Common myeloid progenitor, CD34-positive (primary cell): ENCODE data around the gene LCE2B.

Experiments used
- CTCF ChIA-PET: fragments of 350-600 bp; sonication (Branson Sonifier 250); formaldehyde crosslinking; loops from one replicate; lab custom pipeline; 2021; ENCODE audit warnings: antibody characterized with exemption; lab: Charles Lee
- POLR2A ChIA-PET: fragments of 350-600 bp; sonication (Branson Sonifier 250); formaldehyde crosslinking; loops from one replicate; lab custom pipeline; 2021; ENCODE audit warnings: antibody characterized with exemption; lab: Charles Lee
- DNase-seq, 3 donors: peaks; one replicate each; pipeline versions ENCODE4 v3.0.0 to v3.0.0-alpha.2; 2013
- H3K27ac ChIP-seq, 2 experiments: 1 replicate in 1 of 2; 2 replicates in 1 of 2; pipeline ENCODE4 v1.7.0; 2013; ENCODE audit warnings: inconsistent platforms in 2 of 2, low read length in 2 of 2, mild to moderate bottlenecking in 2 of 2, low read depth in 1 of 2, moderate library complexity in 1 of 2; ENCODE audit not compliant: severe bottlenecking in 2 of 2, insufficient read depth in 1 of 2, poor library complexity in 1 of 2
- H3K27me3 ChIP-seq, 5 experiments: replicated peaks in 2 of 5; 1 replicate in 3 of 5; 2 replicates in 2 of 5; pipeline versions ENCODE4 v1.6.1 to v1.7.0; 2013; ENCODE audit warnings: low read length in 4 of 5, mild to moderate bottlenecking in 2 of 5, moderate library complexity in 2 of 5, inconsistent platforms in 1 of 5; ENCODE audit not compliant: insufficient read depth in 5 of 5, control insufficient read depth in 4 of 5
- H3K36me3 ChIP-seq, 4 experiments: 1 replicate in 2 of 4; 2 replicates in 2 of 4; pipeline versions ENCODE4 v1.6.1 to v1.7.0; 2013; ENCODE audit warnings: low read length in 3 of 4, control low read depth in 1 of 4, mild to moderate bottlenecking in 1 of 4; ENCODE audit not compliant: control insufficient read depth in 4 of 4, insufficient read depth in 4 of 4
- H3K4me1 ChIP-seq, 4 experiments: 1 replicate in 3 of 4; 2 replicates in 1 of 4; pipeline versions ENCODE4 v1.6.1 to v1.7.1; 2013; ENCODE audit warnings: low read length in 3 of 4, mild to moderate bottlenecking in 3 of 4, control low read depth in 1 of 4, inconsistent platforms in 1 of 4, moderate library complexity in 1 of 4; ENCODE audit not compliant: control insufficient read depth in 4 of 4, insufficient read depth in 4 of 4; ENCODE audit errors: control extremely low read depth in 1 of 4
- H3K4me3 ChIP-seq, 7 experiments: 1 replicate in 4 of 7; 2 replicates in 3 of 7; pipeline versions ENCODE4 v1.5.1 to v1.7.0; 2013; ENCODE audit warnings: mild to moderate bottlenecking in 7 of 7, low read length in 6 of 7, moderate library complexity in 6 of 7, inconsistent platforms in 2 of 7, low read depth in 2 of 7, control low read depth in 1 of 7; ENCODE audit not compliant: insufficient read depth in 4 of 7, control insufficient read depth in 1 of 7; ENCODE audit errors: extremely low read depth in 1 of 7
- H3K9me3 ChIP-seq, 5 experiments: 1 replicate in 4 of 5; 2 replicates in 1 of 5; pipeline versions ENCODE4 v1.6.1 to v1.7.1; 2013; ENCODE audit warnings: low read length in 4 of 5, mild to moderate bottlenecking in 2 of 5, inconsistent platforms in 1 of 5, low read depth in 1 of 5, moderate library complexity in 1 of 5; ENCODE audit not compliant: control insufficient read depth in 4 of 5, insufficient read depth in 2 of 5; ENCODE audit errors: control extremely low read depth in 1 of 5
- WGBS: methylation state at CpG from one replicate; pipeline ENCODE4 v1.1.5; 2013; ENCODE audit not compliant: insufficient coverage; 5-methylcytosine and 5-hydroxymethylcytosine counted together

The LCE2B gene

DNA sequence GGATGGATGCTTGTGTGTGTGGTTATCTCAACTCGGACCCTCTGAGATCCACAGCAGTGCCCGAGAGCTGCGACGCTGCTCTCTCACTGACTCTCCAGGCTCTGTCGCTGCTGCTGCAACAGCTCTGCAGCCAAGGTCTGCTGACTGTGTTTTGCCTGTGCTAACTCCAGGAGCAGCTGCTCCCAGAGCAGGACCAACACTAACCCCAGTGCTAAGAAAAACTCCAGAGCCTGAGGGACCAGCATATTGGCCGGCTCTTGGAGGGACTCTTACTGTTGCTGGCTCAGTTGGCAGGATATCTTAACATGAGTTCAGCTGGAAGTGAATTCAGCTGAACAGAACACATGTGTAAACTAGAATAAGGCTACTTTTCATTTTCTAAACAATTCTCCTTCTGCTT, 6.5 kb upstream of the LCE2B start:
- no peak for DNase-seq

DNA sequence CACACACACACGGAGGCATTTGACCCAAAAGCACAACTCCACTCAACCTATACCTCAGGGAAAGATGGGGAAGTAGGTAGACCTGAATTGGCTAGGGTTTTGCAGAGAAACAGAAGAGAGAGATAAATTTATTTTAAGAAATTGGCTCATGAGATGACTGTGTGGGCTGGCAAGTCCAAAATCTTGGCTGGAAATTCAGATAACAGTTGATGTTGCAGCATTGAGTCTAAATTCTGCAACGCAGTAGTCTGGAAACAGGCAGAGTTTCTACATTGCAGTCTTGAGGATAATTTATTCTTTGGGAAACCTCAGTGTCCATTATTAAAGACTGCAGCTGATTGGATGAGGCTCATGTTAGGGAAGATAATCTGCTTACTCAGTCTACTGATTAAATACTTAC, 4.3 kb upstream of the LCE2B start:
- ChIA-PET CTCF (no interaction called here), POLR2A (no interaction called here)
- WGBS = 75% methylated on average over 1 of the region's 2 CpGs

More for the DNA sequence above, 6.5 kb upstream of the LCE2B start:
- ChIA-PET POLR2A (no interaction called here), CTCF (no interaction called here)
- Histone ChIP-seq H3K27ac (no peak overlapping the region), H3K36me3 (no peaks in the 10 kb centered on the region), H3K9me3 (no peaks in the 10 kb centered on the region), H3K4me3 (no peak overlapping the region), H3K27me3 (peaks cover 0 to 31% (median 7%) of the 10 kb centered on the region in 5 experiments), H3K4me1 (no peaks in the 10 kb centered on the region)
- 86% methylated on average over 6 of the region's 6 CpGs for WGBS

DNA sequence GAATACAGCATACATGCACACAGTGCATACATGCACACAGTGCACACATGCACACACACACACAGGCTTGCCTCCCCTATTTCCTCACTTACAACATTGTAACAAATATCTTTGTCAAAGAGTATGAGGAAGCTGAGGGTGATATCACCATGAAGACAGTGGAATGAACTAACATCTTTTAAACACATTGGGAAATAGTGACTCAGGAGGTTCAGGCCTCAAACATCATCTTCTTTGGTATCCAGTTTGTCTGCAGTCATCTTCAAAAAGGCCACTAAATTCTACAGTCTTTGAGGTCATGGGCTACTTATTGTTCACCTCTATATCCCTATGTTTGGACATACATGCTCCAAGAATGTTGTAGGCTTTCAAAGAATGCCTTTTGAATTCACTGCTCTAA, 2.1 kb upstream of the LCE2B start:
- DNase-seq = no peak
- peaks cover 0 to 19% (median 5%) of the 10 kb centered on the region in 5 experiments for H3K27me3 ChIP-seq
- ChIA-PET CTCF (no interaction called here), POLR2A (interaction anchor here (0.6 kb wide), 1 partner anchor 26 kb away, joined by 4 read pairs; no protein-coding TSS in a partner anchor)
- H3K4me3 ChIP-seq = no peak overlapping the region
- no peaks in the 10 kb centered on the region for H3K9me3 ChIP-seq
- H3K36me3 ChIP-seq = no peaks in the 10 kb centered on the region
- H3K27ac ChIP-seq = no peak overlapping the region
- H3K4me1 ChIP-seq = no peaks in the 10 kb centered on the region

More for the DNA sequence above, 4.3 kb upstream of the LCE2B start:
- DNase-seq = no peak
- Histone ChIP-seq H3K36me3 (no peaks in the 10 kb centered on the region), H3K4me1 (no peaks in the 10 kb centered on the region), H3K27me3 (peaks cover 0 to 32% (median 7%) of the 10 kb centered on the region in 5 experiments), H3K27ac (no peak overlapping the region), H3K9me3 (no peaks in the 10 kb centered on the region), H3K4me3 (no peak overlapping the region)

DNA sequence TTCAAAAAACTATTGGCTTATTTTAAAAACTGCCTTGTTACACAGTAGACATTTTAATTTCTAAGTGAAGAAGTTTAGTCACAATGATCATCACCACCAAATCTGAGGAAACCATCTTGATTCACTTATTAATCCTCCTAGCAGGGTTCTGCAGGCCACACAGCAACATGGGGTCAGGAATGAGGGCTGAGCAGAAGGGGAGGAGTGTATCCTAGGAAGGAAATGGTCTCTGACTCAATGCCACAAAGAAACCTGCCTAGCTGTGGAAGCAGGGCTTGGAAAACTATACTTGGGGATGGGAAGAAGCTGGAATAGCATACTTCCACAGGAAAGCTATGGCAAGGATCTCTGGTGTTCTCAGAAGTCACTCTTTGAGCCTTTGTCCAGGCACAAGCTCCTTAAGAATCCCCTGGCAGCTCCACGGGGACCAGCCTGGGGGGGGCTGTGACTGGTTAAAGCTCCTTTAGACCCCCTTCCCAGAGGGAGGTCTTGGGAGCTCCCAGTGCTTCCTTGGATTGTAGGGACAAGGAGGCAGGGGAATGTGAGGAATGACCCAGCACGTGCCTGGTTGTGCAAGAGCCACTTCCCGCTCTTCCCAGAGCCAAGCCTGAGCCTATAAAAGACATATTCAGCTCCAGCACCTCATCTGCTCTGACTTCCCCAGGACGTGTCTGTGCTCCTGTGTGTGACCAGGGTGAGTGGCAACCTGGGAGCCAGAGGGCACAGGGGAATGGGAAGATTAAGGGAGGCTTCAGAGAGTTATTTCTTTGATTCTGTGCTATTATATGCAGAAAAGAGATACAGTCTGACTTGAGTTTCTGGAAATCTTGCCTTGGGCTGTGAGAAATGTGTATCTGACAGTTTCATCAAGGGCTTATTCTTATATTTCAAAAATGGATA, 12.0 kb downstream of the LCE2B start, which contains the start of gene LCE2A:
Gene LCE2A, plus strand, starts transcription at position 645 of the 900 bp plus-strand sequence. CDS start 557 bp downstream, outside the sequence.
- Histone ChIP-seq H3K9me3 (no peaks in the 10 kb centered on the region), H3K4me3 (no peak within 1 kb of the TSS), H3K27me3 (peaks cover 0 to 5% (median 0%) of the 10 kb centered on the region in 5 experiments), H3K36me3 (no peaks in the 10 kb centered on the region), H3K4me1 (no peaks in the 10 kb centered on the region), H3K27ac (no peak within 1 kb of the TSS)
- ChIA-PET CTCF (no interaction called here), POLR2A (no interaction called here)
- DNase-seq = no peak
- WGBS = 40% methylated on average over 1 of the region's 4 CpGs

DNA sequence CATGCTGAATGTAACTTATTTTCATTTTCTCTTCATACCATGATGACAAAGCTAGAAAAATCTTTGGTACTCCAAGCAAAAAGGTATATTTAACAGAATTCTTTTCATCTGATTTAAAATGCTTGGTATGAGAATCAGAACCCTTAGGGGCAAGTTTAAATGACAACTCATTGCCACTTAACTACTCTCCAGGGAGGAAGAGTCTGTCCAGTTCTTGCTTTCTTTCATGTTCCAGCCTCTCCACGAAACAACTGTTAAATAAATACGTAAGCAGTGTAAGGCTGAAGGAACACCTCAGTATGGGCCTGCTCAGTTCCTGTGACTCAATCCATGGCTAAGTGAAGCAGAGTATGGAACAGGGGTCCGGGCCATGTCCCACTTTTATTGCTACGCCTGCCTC, 13.8 kb downstream of the LCE2B start:
- DNase-seq = no peak
- H3K27ac ChIP-seq = no peak overlapping the region
- ChIA-PET POLR2A (no interaction called here), CTCF (no interaction called here)
- H3K27me3 ChIP-seq = peaks cover 0 to 5% (median 0%) of the 10 kb centered on the region in 5 experiments
- no peak overlapping the region for H3K4me3 ChIP-seq
- H3K9me3 ChIP-seq = no peaks in the 10 kb centered on the region
- 100% methylated on average over 2 of the region's 4 CpGs for WGBS
- no peaks in the 10 kb centered on the region for H3K4me1 ChIP-seq
- no peaks in the 10 kb centered on the region for H3K36me3 ChIP-seq

DNA sequence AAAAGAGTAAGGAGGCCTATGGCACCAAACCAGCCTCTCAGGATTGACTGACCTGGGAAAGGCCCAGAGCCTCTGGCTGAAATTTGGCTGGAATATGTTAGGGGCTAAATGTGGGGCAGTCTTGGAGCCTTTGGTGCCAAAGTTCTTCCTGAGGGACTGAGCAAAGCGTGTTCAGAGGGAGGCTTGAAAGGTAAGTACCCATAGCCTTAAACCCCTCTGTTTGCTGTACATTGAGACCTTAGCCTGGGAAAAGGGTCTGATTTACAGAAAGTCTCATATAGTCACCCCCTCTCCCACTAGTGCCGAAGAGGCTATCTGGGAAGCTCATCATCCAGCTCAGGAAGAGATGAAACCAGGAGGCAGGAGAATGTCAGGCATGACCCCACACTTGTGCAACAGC, 21.9 kb downstream of the LCE2B start, which contains the start of gene LCE4A:
Gene LCE4A, plus strand, starts transcription at position 301 of the 400 bp plus-strand sequence. CDS start 916 bp downstream, outside the sequence.
- no peak within 1 kb of the TSS for H3K4me3 ChIP-seq
- no peaks in the 10 kb centered on the region for H3K4me1 ChIP-seq
- H3K36me3 ChIP-seq = no peaks in the 10 kb centered on the region
- no peak for DNase-seq
- H3K9me3 ChIP-seq = no peaks in the 10 kb centered on the region
- peaks cover 0 to 2% (median 2%) of the 10 kb centered on the region in 5 experiments for H3K27me3 ChIP-seq
- 100% methylated on average over 1 of the region's 2 CpGs for WGBS
- H3K27ac ChIP-seq = no peak within 1 kb of the TSS
- ChIA-PET CTCF (no interaction called here), POLR2A (no interaction called here)

DNA sequence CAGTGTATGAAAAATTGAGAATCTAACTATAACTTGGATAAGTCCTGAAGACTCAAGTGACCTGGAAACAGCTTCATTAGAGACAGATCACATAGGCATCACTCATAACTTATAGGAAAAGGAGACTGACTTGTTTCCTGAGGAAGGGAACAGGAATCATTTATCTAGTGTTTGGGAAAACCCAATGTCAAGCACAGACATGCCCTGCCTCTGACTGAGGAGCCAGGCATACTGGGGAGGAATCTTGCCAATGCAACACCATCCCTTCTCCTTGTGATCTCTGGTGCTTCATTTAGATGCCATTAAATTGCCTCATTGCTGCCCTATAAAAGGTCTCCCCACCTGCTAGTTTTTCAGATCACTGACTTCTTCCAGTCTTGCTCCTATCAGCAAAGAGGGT, 32.3 kb downstream of the LCE2B start:
- Histone ChIP-seq H3K36me3 (no peaks in the 10 kb centered on the region), H3K4me3 (no peak overlapping the region), H3K4me1 (no peaks in the 10 kb centered on the region), H3K27me3 (peaks cover 0 to 14% (median 0%) of the 10 kb centered on the region in 5 experiments), H3K9me3 (peaks cover 0 to 4% (median 2%) of the 10 kb centered on the region in 5 experiments), H3K27ac (no peak overlapping the region)
- POLR2A ChIA-PET = no interaction called here
- DNase-seq = no peak
- CTCF ChIA-PET = interaction anchor here (0.9 kb wide), 1 partner anchor 11 kb away, joined by 3 read pairs; no protein-coding TSS in a partner anchor
